Measurements from ENCODE around the gene LMO7. TPM values are rescaled to one million over a fixed set of nuclear protein-coding genes. Genes with fewer than 3 reads are reported as not detected.

Gene LMO7
- total RNA-seq, 1 experiment from 2014 or later = 105 TPM

DNA sequence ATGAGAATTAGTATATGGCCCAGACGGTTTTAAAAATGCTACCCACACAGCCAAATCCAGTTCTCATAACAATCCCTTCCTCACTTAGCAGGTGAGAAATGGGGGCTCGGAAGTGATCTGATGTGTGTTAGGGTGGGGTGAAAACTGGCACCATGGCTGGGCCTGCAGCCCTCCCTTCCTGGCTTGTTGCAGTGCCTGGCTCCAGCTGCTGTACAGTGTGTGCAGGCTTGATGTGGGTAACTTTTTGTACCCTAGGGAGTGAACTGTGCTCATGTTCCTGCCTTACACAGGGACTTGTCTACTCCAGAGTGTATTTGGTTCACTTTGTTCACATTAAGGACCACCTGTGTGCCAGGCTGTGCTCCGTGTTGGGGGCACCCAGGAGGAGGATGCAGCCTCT is 177.2 kb downstream of the LMO7 start:
- intact Hi-C loops (cut with micrococcal nuclease; ENCODE audit: unreplicated experiment) = no loop called here
- H3K4me3 Mint-ChIP-seq (ENCODE audit: low read depth, unreplicated experiment) = no peak overlapping the region
- no TSS peak for BruUV-seq (replicated peaks)

DNA sequence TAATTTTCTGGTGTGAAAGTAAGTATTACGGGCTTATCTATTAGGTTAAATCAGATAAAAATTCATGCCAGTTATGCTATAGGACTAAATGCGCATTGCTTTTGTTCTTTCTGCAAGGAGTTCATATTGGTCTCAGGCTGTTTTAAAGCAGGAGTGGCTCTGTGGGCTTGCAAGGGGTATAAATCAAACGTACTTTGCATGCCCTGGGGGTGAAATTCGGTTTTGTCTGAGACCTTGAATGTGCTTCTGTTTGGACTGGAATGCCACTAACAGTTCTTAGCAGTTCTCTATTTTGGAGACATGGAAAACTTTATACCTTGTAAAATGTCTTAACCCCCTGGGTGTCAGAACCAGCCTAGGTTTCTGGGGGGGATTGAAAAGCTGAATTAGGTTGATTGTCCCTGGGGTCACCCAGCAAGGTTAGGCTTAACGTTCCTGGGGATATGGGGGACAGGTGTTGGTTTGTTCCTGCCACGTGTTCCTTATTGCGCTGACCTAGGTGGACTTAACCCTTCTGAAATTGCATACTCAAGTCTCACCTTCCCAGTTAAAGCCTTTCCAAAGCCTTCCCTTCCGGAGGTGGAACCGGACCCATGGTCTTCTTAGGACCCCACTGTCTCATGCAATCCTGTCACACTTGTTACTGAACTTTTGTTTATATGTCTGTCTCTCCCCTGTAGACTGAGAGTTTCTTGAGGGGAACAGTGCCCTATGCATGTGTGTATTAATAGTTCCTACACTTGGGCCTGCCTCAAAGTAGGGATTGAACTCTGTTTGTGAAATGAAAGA is 182.2 kb downstream of the LMO7 start:
- no peak overlapping the region for H3K4me3 Mint-ChIP-seq (ENCODE audit: low read depth, unreplicated experiment)
- H3K36me3 Mint-ChIP-seq (ENCODE audit: insufficient read depth, unreplicated experiment) = no peaks in the 10 kb centered on the region
- no peak overlapping the region for H3K27ac Mint-ChIP-seq (ENCODE audit: unreplicated experiment)
- CTCF ChIA-PET = no interaction called here
- H3K27me3 Mint-ChIP-seq (ENCODE audit: unreplicated experiment) = no peaks in the 10 kb centered on the region
- intact Hi-C loops (cut with micrococcal nuclease; ENCODE audit: unreplicated experiment) = no loop called here
- H3K4me1 Mint-ChIP-seq (ENCODE audit: low read depth, unreplicated experiment) = no peaks in the 10 kb centered on the region
- no peak for DNase-seq
- no TSS peak for BruUV-seq (replicated peaks)
- TF ChIP-seq, protein P1, sequence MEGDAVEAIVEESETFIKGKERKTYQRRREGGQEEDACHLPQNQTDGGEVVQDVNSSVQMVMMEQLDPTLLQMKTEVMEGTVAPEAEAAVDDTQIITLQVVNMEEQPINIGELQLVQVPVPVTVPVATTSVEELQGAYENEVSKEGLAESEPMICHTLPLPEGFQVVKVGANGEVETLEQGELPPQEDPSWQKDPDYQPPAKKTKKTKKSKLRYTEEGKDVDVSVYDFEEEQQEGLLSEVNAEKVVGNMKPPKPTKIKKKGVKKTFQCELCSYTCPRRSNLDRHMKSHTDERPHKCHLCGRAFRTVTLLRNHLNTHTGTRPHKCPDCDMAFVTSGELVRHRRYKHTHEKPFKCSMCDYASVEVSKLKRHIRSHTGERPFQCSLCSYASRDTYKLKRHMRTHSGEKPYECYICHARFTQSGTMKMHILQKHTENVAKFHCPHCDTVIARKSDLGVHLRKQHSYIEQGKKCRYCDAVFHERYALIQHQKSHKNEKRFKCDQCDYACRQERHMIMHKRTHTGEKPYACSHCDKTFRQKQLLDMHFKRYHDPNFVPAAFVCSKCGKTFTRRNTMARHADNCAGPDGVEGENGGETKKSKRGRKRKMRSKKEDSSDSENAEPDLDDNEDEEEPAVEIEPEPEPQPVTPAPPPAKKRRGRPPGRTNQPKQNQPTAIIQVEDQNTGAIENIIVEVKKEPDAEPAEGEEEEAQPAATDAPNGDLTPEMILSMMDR (IDR thresholded peaks at IDR 0.05; ENCODE audit: unreplicated experiment) = no peak
- H3K9me3 Mint-ChIP-seq (ENCODE audit: low read depth, unreplicated experiment) = no peaks in the 10 kb centered on the region

More for the DNA sequence above, 177.2 kb downstream of the LMO7 start:
- Mint-ChIP-seq H3K27me3 (ENCODE audit: unreplicated experiment) (no peaks in the 10 kb centered on the region), H3K36me3 (ENCODE audit: insufficient read depth, unreplicated experiment) (no peaks in the 10 kb centered on the region), H3K4me1 (ENCODE audit: low read depth, unreplicated experiment) (no peaks in the 10 kb centered on the region), H3K9me3 (ENCODE audit: low read depth, unreplicated experiment) (no peaks in the 10 kb centered on the region), H3K27ac (ENCODE audit: unreplicated experiment) (no peak overlapping the region)
- no peak for DNase-seq
- CTCF ChIA-PET = no interaction called here
- TF ChIP-seq, protein P1 (IDR thresholded peaks at IDR 0.05; ENCODE audit: unreplicated experiment) = no peak

DNA sequence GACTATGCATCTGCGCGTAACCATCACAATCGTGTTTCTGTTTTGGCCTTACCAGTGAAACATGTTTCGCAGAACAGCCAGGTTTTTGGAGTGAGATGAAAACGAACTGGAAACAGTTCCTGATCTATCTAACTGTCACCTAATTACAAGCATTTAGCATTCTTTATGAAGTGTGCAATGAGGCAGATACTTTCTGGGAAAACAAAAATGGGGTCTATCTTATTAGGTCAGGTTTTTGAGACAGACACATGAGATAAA is 182.8 kb downstream of the LMO7 start:
- no peak overlapping the region for H3K4me3 Mint-ChIP-seq (ENCODE audit: low read depth, unreplicated experiment)

GRCh38 chr13:75825161-75825560 is 189.0 kb downstream of the LMO7 start:
- peaks cover 14% of the 10 kb centered on the region for H3K4me1 Mint-ChIP-seq (ENCODE audit: low read depth, unreplicated experiment)
- intact Hi-C loops (cut with micrococcal nuclease; ENCODE audit: unreplicated experiment) = no loop called here
- no peak overlapping the region for H3K27ac Mint-ChIP-seq (ENCODE audit: unreplicated experiment)
- peaks cover 7% of the 10 kb centered on the region for H3K36me3 Mint-ChIP-seq (ENCODE audit: insufficient read depth, unreplicated experiment)
- H3K9me3 Mint-ChIP-seq (ENCODE audit: low read depth, unreplicated experiment) = no peaks in the 10 kb centered on the region
- no peak for DNase-seq
- no peaks in the 10 kb centered on the region for H3K27me3 Mint-ChIP-seq (ENCODE audit: unreplicated experiment)
- BruUV-seq (replicated peaks) = no TSS peak
- CTCF ChIA-PET = no interaction called here
- TF ChIP-seq, protein P1 (IDR thresholded peaks at IDR 0.05; ENCODE audit: unreplicated experiment) = no peak
- H3K4me3 Mint-ChIP-seq (ENCODE audit: low read depth, unreplicated experiment) = no peak overlapping the region

More for the DNA sequence above, 182.8 kb downstream of the LMO7 start:
- TF ChIP-seq, protein P1 (IDR thresholded peaks at IDR 0.05; ENCODE audit: unreplicated experiment) = no peak
- no peaks in the 10 kb centered on the region for H3K4me1 Mint-ChIP-seq (ENCODE audit: low read depth, unreplicated experiment)
- CTCF ChIA-PET = no interaction called here
- no peaks in the 10 kb centered on the region for H3K36me3 Mint-ChIP-seq (ENCODE audit: insufficient read depth, unreplicated experiment)
- intact Hi-C loops (cut with micrococcal nuclease; ENCODE audit: unreplicated experiment) = no loop called here
- no TSS peak for BruUV-seq (replicated peaks)
- H3K9me3 Mint-ChIP-seq (ENCODE audit: low read depth, unreplicated experiment) = no peaks in the 10 kb centered on the region
- H3K27me3 Mint-ChIP-seq (ENCODE audit: unreplicated experiment) = no peaks in the 10 kb centered on the region
- H3K27ac Mint-ChIP-seq (ENCODE audit: unreplicated experiment) = no peak overlapping the region
- no peak for DNase-seq
